OCI-LY1 (cell line): ENCODE data around the gene CNOT2.

Source experiments
- EZH2 ChIP-seq: fragments of 200-600 bp; sonication (generic), shearing (Covaris generic); IDR thresholded peaks from 2 replicates; pipeline ENCODE4 v1.8.0; 2017; ENCODE audit warnings: borderline replicate concordance, mixed run types, mild to moderate bottlenecking, antibody characterized with exemption, low read length, moderate library complexity, mixed read lengths
- TF ChIP-seq, protein P1 (sequence below): fragments of 200-600 bp; sonication (generic), shearing (Covaris generic); IDR thresholded peaks from 2 replicates; pipeline ENCODE4 v1.5.1; 2017; ENCODE audit warnings: mild to moderate bottlenecking, antibody characterized with exemption, low read length, moderate library complexity, mixed read lengths

- TF ChIP-seq, protein P1, sequence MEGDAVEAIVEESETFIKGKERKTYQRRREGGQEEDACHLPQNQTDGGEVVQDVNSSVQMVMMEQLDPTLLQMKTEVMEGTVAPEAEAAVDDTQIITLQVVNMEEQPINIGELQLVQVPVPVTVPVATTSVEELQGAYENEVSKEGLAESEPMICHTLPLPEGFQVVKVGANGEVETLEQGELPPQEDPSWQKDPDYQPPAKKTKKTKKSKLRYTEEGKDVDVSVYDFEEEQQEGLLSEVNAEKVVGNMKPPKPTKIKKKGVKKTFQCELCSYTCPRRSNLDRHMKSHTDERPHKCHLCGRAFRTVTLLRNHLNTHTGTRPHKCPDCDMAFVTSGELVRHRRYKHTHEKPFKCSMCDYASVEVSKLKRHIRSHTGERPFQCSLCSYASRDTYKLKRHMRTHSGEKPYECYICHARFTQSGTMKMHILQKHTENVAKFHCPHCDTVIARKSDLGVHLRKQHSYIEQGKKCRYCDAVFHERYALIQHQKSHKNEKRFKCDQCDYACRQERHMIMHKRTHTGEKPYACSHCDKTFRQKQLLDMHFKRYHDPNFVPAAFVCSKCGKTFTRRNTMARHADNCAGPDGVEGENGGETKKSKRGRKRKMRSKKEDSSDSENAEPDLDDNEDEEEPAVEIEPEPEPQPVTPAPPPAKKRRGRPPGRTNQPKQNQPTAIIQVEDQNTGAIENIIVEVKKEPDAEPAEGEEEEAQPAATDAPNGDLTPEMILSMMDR: no peak
- no peak for TF ChIP-seq EZH2
These were observed 121.6 kb downstream of the CNOT2 start for GRCh38 chr12:70364695-70365397.
